Cardiac fibroblast (primary cell): ENCODE results near the gene C19orf47.

Experiments used
- DNase-seq, 2 donors: peaks; one replicate each; pipeline versions ENCODE4 v3.0.0 to v3.0.0-alpha.2; 2010; ENCODE audit warnings: low read depth in 2 of 2
- H3K4me3 ChIP-seq, 2 donors: replicated peaks in 1 of 2; 1 replicate in 1 of 2; 2 replicates in 1 of 2; pipeline ENCODE4 v1.5.1; 2011; ENCODE audit warnings: low read depth in 2 of 2, low read length in 2 of 2, mild to moderate bottlenecking in 2 of 2, moderate library complexity in 1 of 2
- CTCF ChIP-seq: IDR thresholded peaks from one replicate; pipeline ENCODE4 v1.5.1; 2011; ENCODE audit warnings: low read depth, mild to moderate bottlenecking, low read length, inconsistent platforms

C19orf47 gene

GRCh38 chr19:40344422-40344821, 3.8 kb downstream of the C19orf47 start:
- no peak for TF ChIP-seq CTCF
- no peak for DNase-seq

GRCh38 chr19:40342644-40343311, 5.4 kb downstream of the C19orf47 start:
- H3K4me3 ChIP-seq, result no peak overlapping the region
- no peak for TF ChIP-seq CTCF
- no peak for DNase-seq

More at GRCh38 chr19:40344422-40344821, 3.8 kb downstream of the C19orf47 start:
- H3K4me3 ChIP-seq, result no peak overlapping the region

- no peak overlapping the region for H3K4me3 ChIP-seq
- no peak for TF ChIP-seq CTCF
- DNase-seq, result peak in 1 of 2 donors; percentile 32
These were observed 6.4 kb downstream of the C19orf47 start for GRCh38 chr19:40341601-40342482.

- no peak overlapping the region for H3K4me3 ChIP-seq
- TF ChIP-seq CTCF, result no peak
- no peak for DNase-seq
These were observed 9.0 kb downstream of the C19orf47 start for GRCh38 chr19:40339018-40339728.

- no peak for TF ChIP-seq CTCF
- H3K4me3 ChIP-seq, result no peak overlapping the region
- DNase-seq, result no peak
These were observed 10.6 kb downstream of the C19orf47 start for GRCh38 chr19:40337594-40337993.

- no peak for TF ChIP-seq CTCF
- no peak for DNase-seq
- no peak overlapping the region for H3K4me3 ChIP-seq
These were observed 11.1 kb downstream of the C19orf47 start for GRCh38 chr19:40337107-40337506.
